H1 (cell line): Measurements from ENCODE around the gene PERCC1. TPM values are rescaled to one million over a fixed set of nuclear protein-coding genes. Genes with fewer than 3 reads are reported as not detected.
A peak's percentile ranks its signal among the peaks of the same experiment; 100 is the strongest.

Experiments
- CTCF ChIA-PET: fragments of 300-600 bp; sonication (Branson Sonifier 250); formaldehyde crosslinking; loops from one replicate; lab custom pipeline; 2021; ENCODE audit not compliant: partially characterized antibody; lab: Charles Lee
- POLR2A ChIA-PET: fragments of 300-600 bp; sonication (Branson Sonifier 250); formaldehyde crosslinking; loops from one replicate; lab custom pipeline; 2021; ENCODE audit warnings: inconsistent platforms; ENCODE audit not compliant: partially characterized antibody; lab: Charles Lee
- DNase-seq, 2 experiments: peaks; one replicate each; pipeline versions ENCODE4 v3.0.0 to v3.0.0-alpha.2; 2010 to 2022; ENCODE audit warnings: low spot score in 2 of 2, low read depth in 1 of 2, mixed read lengths in 1 of 2
- FAIRE-seq: peaks from 2 replicates; lab custom pipeline; 2011; peaks lifted over from hg19 to GRCh38; lab: Jason Lieb, UNC
- H2AFZ ChIP-seq: 2 replicates; pipeline ENCODE4 v1.8.1; 2012; ENCODE audit warnings: low read length, inconsistent platforms
- H2AK5ac ChIP-seq: 2 replicates; pipeline ENCODE4 v1.6.1; 2013; ENCODE audit warnings: low read depth, low read length
- H2BK120ac ChIP-seq: replicated peaks from 2 replicates; pipeline ENCODE3; 2013; ENCODE audit warnings: low read depth, low read length, inconsistent platforms
- H2BK12ac ChIP-seq: 2 replicates; pipeline ENCODE4 v1.6.1; 2013; ENCODE audit warnings: low read depth, low read length
- H2BK15ac ChIP-seq: 2 replicates; pipeline ENCODE4 v1.6.1; 2013; ENCODE audit warnings: low read length
- H2BK20ac ChIP-seq: 2 replicates; pipeline ENCODE4 v1.6.1; 2013; ENCODE audit warnings: low read length
- H2BK5ac ChIP-seq: 2 replicates; pipeline ENCODE4 v1.6.1; 2013; ENCODE audit warnings: low read depth, low read length
- H3K14ac ChIP-seq: 2 replicates; pipeline ENCODE4 v1.6.1; 2013; ENCODE audit warnings: inconsistent platforms; ENCODE audit not compliant: insufficient read length
- H3K18ac ChIP-seq: 2 replicates; pipeline ENCODE4 v1.6.1; 2013; ENCODE audit warnings: low read length; ENCODE audit errors: extremely low read depth
- H3K23ac ChIP-seq: 2 replicates; pipeline ENCODE4 v1.6.1; 2013; ENCODE audit warnings: inconsistent platforms; ENCODE audit not compliant: insufficient read length
- H3K23me2 ChIP-seq: 2 replicates; pipeline ENCODE4 v1.6.1; 2013; ENCODE audit warnings: low read depth, low read length
- H3K27ac ChIP-seq: 2 replicates; pipeline ENCODE4 v1.6.1; 2011; ENCODE audit warnings: low read depth, low read length, inconsistent platforms
- H3K27me3 ChIP-seq, 4 experiments: replicated peaks in 1 of 4; 1 replicate in 1 of 4; 2 replicates in 3 of 4; pipeline versions ENCODE4 v1.6.1 to v1.8.1; 2011 to 2013; ENCODE audit warnings: low read length in 3 of 4, mild to moderate bottlenecking in 3 of 4, inconsistent platforms in 2 of 4, mixed read lengths in 2 of 4, moderate library complexity in 1 of 4; ENCODE audit not compliant: control insufficient read depth in 3 of 4, insufficient read depth in 3 of 4; ENCODE audit errors: extremely low read depth in 1 of 4
- H3K36me3 ChIP-seq, 4 experiments: 2 replicates each; pipeline versions ENCODE4 v1.6.1 to v1.8.1; 2011 to 2013; ENCODE audit warnings: mild to moderate bottlenecking in 4 of 4, low read length in 3 of 4, moderate library complexity in 2 of 4, control low read depth in 1 of 4, inconsistent platforms in 1 of 4; ENCODE audit not compliant: insufficient read depth in 4 of 4, control insufficient read depth in 2 of 4
- H3K4ac ChIP-seq: replicated peaks from 2 replicates; pipeline ENCODE3; 2013; ENCODE audit warnings: low read length, low read depth, mixed read lengths, inconsistent platforms; ENCODE audit not compliant: insufficient read length
- H3K4me1 ChIP-seq, 4 experiments: replicated peaks in 1 of 4; 1 replicate in 1 of 4; 2 replicates in 3 of 4; pipeline versions ENCODE4 v1.6.1 to v1.8.1; 2011 to 2013; ENCODE audit warnings: low read length in 3 of 4, inconsistent platforms in 2 of 4, mixed read lengths in 1 of 4; ENCODE audit not compliant: insufficient read depth in 4 of 4, control insufficient read depth in 3 of 4
- H3K4me2 ChIP-seq, 2 experiments: 2 replicates each; pipeline versions ENCODE4 v1.6.1 to v1.8.1; 2011 to 2013; ENCODE audit warnings: low read depth in 2 of 2, low read length in 2 of 2, control low read depth in 1 of 2, inconsistent platforms in 1 of 2, mild to moderate bottlenecking in 1 of 2; ENCODE audit not compliant: insufficient read depth in 1 of 2
- H3K4me3 ChIP-seq, 4 experiments: fragments of 200-600, 300-600 bp in 1 of 4; sonication (generic), shearing (Covaris generic), sonication (Bioruptor Twin) in 1 of 4; 2 replicates each; pipeline versions ENCODE4 v1.5.1 to v1.8.1; 2011 to 2016; ENCODE audit warnings: low read length in 4 of 4, low read depth in 3 of 4, control low read depth in 2 of 4, inconsistent platforms in 2 of 4, mild to moderate bottlenecking in 2 of 4, mixed read lengths in 1 of 4, moderate library complexity in 1 of 4; ENCODE audit not compliant: insufficient read depth in 2 of 4; ENCODE audit errors: extremely low read depth in 1 of 4
- H3K56ac ChIP-seq: replicated peaks from 2 replicates; pipeline ENCODE3; 2013; ENCODE audit warnings: low read depth, mild to moderate bottlenecking, mixed read lengths, low read length, inconsistent platforms; ENCODE audit not compliant: insufficient read length
- H3K79me1 ChIP-seq: 2 replicates; pipeline ENCODE4 v1.6.1; 2013; ENCODE audit warnings: low read depth, low read length, control low read depth
- H3K79me2 ChIP-seq, 2 experiments: 2 replicates each; pipeline versions ENCODE4 v1.6.1 to v1.8.1; 2012 to 2013; ENCODE audit warnings: low read length in 2 of 2, mild to moderate bottlenecking in 2 of 2, inconsistent platforms in 1 of 2; ENCODE audit not compliant: insufficient read depth in 2 of 2, control insufficient read depth in 1 of 2
- H3K9ac ChIP-seq, 4 experiments: replicated peaks in 1 of 4; 1 replicate in 1 of 4; 2 replicates in 3 of 4; pipeline versions ENCODE4 v1.6.1 to v1.8.1; 2011 to 2013; ENCODE audit warnings: low read depth in 3 of 4, low read length in 3 of 4, control low read depth in 2 of 4, mild to moderate bottlenecking in 2 of 4, moderate library complexity in 2 of 4, inconsistent platforms in 1 of 4; ENCODE audit errors: extremely low read depth in 1 of 4
- H3K9me3 ChIP-seq, 2 experiments: 2 replicates each; pipeline versions ENCODE4 v1.6.1 to v1.8.1; 2012 to 2013; ENCODE audit warnings: mild to moderate bottlenecking in 2 of 2, moderate library complexity in 2 of 2, control low read depth in 1 of 2, inconsistent platforms in 1 of 2, low read depth in 1 of 2, low read length in 1 of 2, mixed read lengths in 1 of 2; ENCODE audit not compliant: insufficient read depth in 2 of 2
- H4K20me1 ChIP-seq, 2 experiments: replicated peaks in 1 of 2; 2 replicates each; pipeline versions ENCODE3 to v1.8.1; 2011 to 2013; ENCODE audit warnings: inconsistent platforms in 2 of 2, low read length in 2 of 2, mild to moderate bottlenecking in 1 of 2; ENCODE audit not compliant: insufficient read depth in 2 of 2, control insufficient read depth in 1 of 2
- H4K5ac ChIP-seq: 2 replicates; pipeline ENCODE4 v1.6.1; 2013; ENCODE audit warnings: low read length, low read depth, mixed read lengths, inconsistent platforms; ENCODE audit not compliant: insufficient read length
- H4K8ac ChIP-seq: 2 replicates; pipeline ENCODE4 v1.8.0; 2013; ENCODE audit warnings: mild to moderate bottlenecking, moderate library complexity, low read length, inconsistent platforms; ENCODE audit not compliant: insufficient read depth; ENCODE audit errors: extremely low read depth
- H4K91ac ChIP-seq: replicated peaks from 2 replicates; pipeline ENCODE3; 2013; ENCODE audit warnings: low read length, mixed read lengths, inconsistent platforms; ENCODE audit not compliant: insufficient read length
- RAD21 ChIP-seq, 2 experiments: IDR thresholded peaks in 1 of 2; conservative IDR thresholded peaks in 1 of 2; 2 replicates each; pipeline ENCODE4 v1.6.1; 2011; ENCODE audit warnings: low read depth in 2 of 2, low read length in 2 of 2, improper control_type of control experiment in 1 of 2, inconsistent platforms in 1 of 2, mild to moderate bottlenecking in 1 of 2, moderate library complexity in 1 of 2
- ZNF274 ChIP-seq: IDR thresholded peaks from 2 replicates; pipeline ENCODE4 v1.7.0; 2012; ENCODE audit warnings: low read length, borderline replicate concordance; ENCODE audit errors: extremely low read depth
- WGBS, 2 experiments: shearing (Covaris generic) in 1 of 2; methylation state at CpG; one replicate each; pipeline versions ENCODE4 v1.1.6 to v1.1.7; 2013 to 2015; ENCODE audit warnings: low lambda C conversion rate in 2 of 2, mixed read lengths in 2 of 2, inconsistent platforms in 1 of 2, low coverage in 1 of 2, missing lambda C conversion rate in 1 of 2; ENCODE audit not compliant: insufficient replicate concordance in 2 of 2, insufficient coverage in 1 of 2, insufficient read length in 1 of 2; ENCODE audit errors: extremely low coverage in 1 of 2, missing lambda C conversion rate in 1 of 2; 5-methylcytosine and 5-hydroxymethylcytosine counted together
- polyA plus RNA-seq, 7 experiments: library from polyadenylated mRNA; depleted of rRNA in 3 of 7; stranded (reverse) in 5 of 7; unstranded in 2 of 7; fragments of >200 nt in 5 of 7; fragments of 200-250 nt in 2 of 7; gene quantifications; 1 replicate in 5 of 7; 2 replicates in 1 of 7; 4 replicates in 1 of 7; pipeline versions ENCODE4 v1.2.1 to v1.2.3, GENCODE V29; 2011 to 2013; ENCODE audit warnings: missing spikeins in 2 of 7, mixed read lengths in 2 of 7
- total RNA-seq: library from RNA; stranded (reverse); fragmentation: NEBNext Ultra II Directional; extraction: Animal tissue kit (Norgen Biotek cat#: 25700); gene quantifications from 2 replicates; pipeline ENCODE4 v1.2.1, GENCODE V29; 2021

Gene PERCC1
- total and polyA plus RNA-seq, 2 of the 8 experiments (the other 6 are each of a cell fraction or from before 2014, with no cell fraction given), result not detected

DNA sequence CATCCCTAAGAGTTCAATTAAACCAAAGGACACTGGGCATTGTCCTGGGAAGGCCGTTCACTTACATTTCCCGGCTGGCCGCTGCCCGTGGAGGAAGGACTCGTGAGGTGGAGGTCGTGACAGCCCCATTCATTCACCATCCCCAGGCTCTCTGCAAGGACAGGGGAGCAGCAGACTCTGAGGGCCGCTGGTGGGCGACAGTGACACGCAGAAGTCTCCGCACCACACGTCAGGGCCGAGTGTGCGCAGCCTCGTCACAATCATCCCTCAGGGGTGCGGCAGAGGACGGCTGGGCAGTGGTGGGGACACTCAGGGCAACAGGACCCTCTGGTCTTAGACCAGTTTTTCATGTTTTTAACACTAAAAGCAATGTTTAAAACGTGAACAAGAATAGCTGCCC is 38.1 kb upstream of the PERCC1 start:
- no peak overlapping the region for H3K9ac ChIP-seq
- H2AK5ac ChIP-seq, result no peak overlapping the region
- no peak overlapping the region for H3K56ac ChIP-seq
- H3K4me1 ChIP-seq, result no peaks in the 10 kb centered on the region
- H2BK12ac ChIP-seq, result no peak overlapping the region
- no peak overlapping the region for H2BK120ac ChIP-seq
- no peaks in the 10 kb centered on the region for H3K9me3 ChIP-seq
- no peaks in the 10 kb centered on the region for H3K79me2 ChIP-seq
- no peak overlapping the region for H3K4me2 ChIP-seq
- no peak overlapping the region for H2BK20ac ChIP-seq
- H3K36me3 ChIP-seq, result peaks cover 3 to 9% (median 4%) of the 10 kb centered on the region in 4 experiments; a peak in 5 of 8 replicates
- H4K5ac ChIP-seq, result no peak overlapping the region
- WGBS, 2 experiments, result 93% methylated on average over 17 of the region's 17 CpGs; no CpG with 5 or more reads in 1 of the 2 experiments
- no peaks in the 10 kb centered on the region for H3K27me3 ChIP-seq
- no peak overlapping the region for H4K91ac ChIP-seq
- no peak overlapping the region for H3K4ac ChIP-seq
- no peak overlapping the region for H2AFZ ChIP-seq
- no peak overlapping the region for H3K18ac ChIP-seq
- no peak overlapping the region for H3K14ac ChIP-seq
- H4K8ac ChIP-seq, result no peak overlapping the region
- ChIA-PET CTCF (interaction anchor here (0.6 to 1.2 kb wide), 3 partner anchors 13 to 173 kb away, joined by 3 read pairs; no protein-coding TSS in a partner anchor), POLR2A (no interaction called here)
- peaks cover 0 to 4% of the 10 kb centered on the region in 2 experiments for H4K20me1 ChIP-seq
- no peak overlapping the region for H2BK15ac ChIP-seq
- H3K23me2 ChIP-seq, result no peaks in the 10 kb centered on the region
- no peak for FAIRE-seq
- no peak overlapping the region for H3K4me3 ChIP-seq
- TF ChIP-seq RAD21 (IDR thresholded peaks at IDR 0.05 in 1 of 2, conservative IDR thresholded peaks at IDR 0.05 in 1 of 2; ENCODE audit: low read depth in 2 of 2, low read length in 2 of 2), result peak in 1 of 2 experiments; percentile 10; a peak in 1 of 4 replicates
- TF ChIP-seq ZNF274, result no peak
- TF ChIP-seq, all 59 proteins: peak for 1
- Histone ChIP-seq H3K27ac (no peak overlapping the region), H2BK5ac (no peak overlapping the region), H3K79me1 (no peaks in the 10 kb centered on the region), H3K23ac (no peak overlapping the region)
- no peak for DNase-seq
